ENCODE data around the gene ZNF423. TPM values are rescaled to one million over a fixed set of nuclear protein-coding genes. Genes with fewer than 3 reads are reported as not detected.

The ZNF423 gene
- total RNA-seq, 4 donors from 2014 or later: 1.4 to 20.6 (median 4.7) TPM

GRCh38 chr16:49590166-49590871, 265.6 kb downstream of the ZNF423 start:
- Histone ChIP-seq H3K36me3 (no peaks in the 10 kb centered on the region), H3K9me3 (no peaks in the 10 kb centered on the region), H3K4me1 (peaks cover 0 to 5% (median 0%) of the 10 kb centered on the region in 4 donors), H3K27me3 (no peaks in the 10 kb centered on the region), H3K27ac (no peak overlapping the region), H3K4me3 (no peak overlapping the region)
- TF ChIP-seq, protein P1, sequence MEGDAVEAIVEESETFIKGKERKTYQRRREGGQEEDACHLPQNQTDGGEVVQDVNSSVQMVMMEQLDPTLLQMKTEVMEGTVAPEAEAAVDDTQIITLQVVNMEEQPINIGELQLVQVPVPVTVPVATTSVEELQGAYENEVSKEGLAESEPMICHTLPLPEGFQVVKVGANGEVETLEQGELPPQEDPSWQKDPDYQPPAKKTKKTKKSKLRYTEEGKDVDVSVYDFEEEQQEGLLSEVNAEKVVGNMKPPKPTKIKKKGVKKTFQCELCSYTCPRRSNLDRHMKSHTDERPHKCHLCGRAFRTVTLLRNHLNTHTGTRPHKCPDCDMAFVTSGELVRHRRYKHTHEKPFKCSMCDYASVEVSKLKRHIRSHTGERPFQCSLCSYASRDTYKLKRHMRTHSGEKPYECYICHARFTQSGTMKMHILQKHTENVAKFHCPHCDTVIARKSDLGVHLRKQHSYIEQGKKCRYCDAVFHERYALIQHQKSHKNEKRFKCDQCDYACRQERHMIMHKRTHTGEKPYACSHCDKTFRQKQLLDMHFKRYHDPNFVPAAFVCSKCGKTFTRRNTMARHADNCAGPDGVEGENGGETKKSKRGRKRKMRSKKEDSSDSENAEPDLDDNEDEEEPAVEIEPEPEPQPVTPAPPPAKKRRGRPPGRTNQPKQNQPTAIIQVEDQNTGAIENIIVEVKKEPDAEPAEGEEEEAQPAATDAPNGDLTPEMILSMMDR (IDR thresholded peaks at IDR 0.05): no peak
- peak in 1 of 3 donors; percentile 25 for DNase-seq

GRCh38 chr16:49589544-49590031, 266.3 kb downstream of the ZNF423 start:
- no peaks in the 10 kb centered on the region for H3K36me3 ChIP-seq
- TF ChIP-seq, protein P1 (IDR thresholded peaks at IDR 0.05): no peak
- H3K4me3 ChIP-seq: no peak overlapping the region
- DNase-seq: peak in 1 of 3 donors; percentile 13
- no peaks in the 10 kb centered on the region for H3K27me3 ChIP-seq
- H3K27ac ChIP-seq: no peak overlapping the region
- H3K4me1 ChIP-seq: no peaks in the 10 kb centered on the region
- no peaks in the 10 kb centered on the region for H3K9me3 ChIP-seq

- Histone ChIP-seq H3K27me3 (no peaks in the 10 kb centered on the region), H3K4me3 (no peak overlapping the region), H3K9me3 (no peaks in the 10 kb centered on the region), H3K4me1 (no peaks in the 10 kb centered on the region), H3K36me3 (no peaks in the 10 kb centered on the region), H3K27ac (no peak overlapping the region)
- TF ChIP-seq POLR2A (IDR thresholded peaks at IDR 0.05): no peak
- TF ChIP-seq, protein P1 (IDR thresholded peaks at IDR 0.05): no peak
- no peak for DNase-seq
These were observed 267.1 kb downstream of the ZNF423 start for GRCh38 chr16:49588729-49589384.

GRCh38 chr16:49588026-49588425, 267.9 kb downstream of the ZNF423 start:
- Histone ChIP-seq H3K36me3 (no peaks in the 10 kb centered on the region), H3K4me3 (no peak overlapping the region), H3K27ac (no peak overlapping the region), H3K9me3 (no peaks in the 10 kb centered on the region), H3K4me1 (no peaks in the 10 kb centered on the region), H3K27me3 (no peaks in the 10 kb centered on the region)
- TF ChIP-seq POLR2A (IDR thresholded peaks at IDR 0.05): no peak
- TF ChIP-seq, protein P1 (IDR thresholded peaks at IDR 0.05): no peak
- peak in 1 of 3 donors; percentile 22 for DNase-seq

DNA sequence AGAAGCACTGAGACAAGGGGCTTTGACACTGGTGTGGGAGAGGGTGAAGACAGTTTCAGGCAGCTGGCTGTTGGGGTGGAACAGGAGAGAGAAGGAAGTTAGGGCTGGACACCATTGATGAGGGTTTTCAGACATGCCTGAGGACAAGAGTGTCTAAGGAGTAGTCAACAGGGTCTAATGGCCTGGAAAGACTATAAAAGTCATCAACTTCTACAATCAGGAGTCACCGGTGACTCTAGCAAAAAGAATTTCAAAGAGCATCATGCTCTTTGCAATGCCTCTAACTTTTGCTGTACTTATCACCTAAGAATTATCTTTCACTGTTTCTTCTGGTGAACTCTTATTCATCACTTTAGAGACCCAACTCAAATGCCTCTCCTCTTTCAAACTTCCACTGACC, 268.4 kb downstream of the ZNF423 start:
- Histone ChIP-seq H3K4me3 (no peak overlapping the region), H3K27ac (no peak overlapping the region), H3K9me3 (no peaks in the 10 kb centered on the region), H3K27me3 (no peaks in the 10 kb centered on the region), H3K4me1 (no peaks in the 10 kb centered on the region), H3K36me3 (no peaks in the 10 kb centered on the region)
- DNase-seq: no peak
- no peak for TF ChIP-seq POLR2A (IDR thresholded peaks at IDR 0.05)
- TF ChIP-seq, protein P1 (IDR thresholded peaks at IDR 0.05): no peak

Data from Peyer's patch (tissue), 4 donors.